ENCODE results near the gene OS9. TPM values are rescaled to one million over a fixed set of nuclear protein-coding genes. Genes with fewer than 3 reads are reported as not detected.
"Not testable (repeated sequence)": the region's sequence is repeated elsewhere in the genome, so short reads cannot be mapped to it uniquely, and the experiment has no call there.

OS9 gene
- total RNA-seq, 1 donor from 2014 or later, result 263 TPM

GRCh38 chr12:57698414-57698813, 4.5 kb downstream of the OS9 start:
- DNase-seq, result no peak
- H3K27me3 ChIP-seq, result no peaks in the 10 kb centered on the region
- TF ChIP-seq, protein P1, sequence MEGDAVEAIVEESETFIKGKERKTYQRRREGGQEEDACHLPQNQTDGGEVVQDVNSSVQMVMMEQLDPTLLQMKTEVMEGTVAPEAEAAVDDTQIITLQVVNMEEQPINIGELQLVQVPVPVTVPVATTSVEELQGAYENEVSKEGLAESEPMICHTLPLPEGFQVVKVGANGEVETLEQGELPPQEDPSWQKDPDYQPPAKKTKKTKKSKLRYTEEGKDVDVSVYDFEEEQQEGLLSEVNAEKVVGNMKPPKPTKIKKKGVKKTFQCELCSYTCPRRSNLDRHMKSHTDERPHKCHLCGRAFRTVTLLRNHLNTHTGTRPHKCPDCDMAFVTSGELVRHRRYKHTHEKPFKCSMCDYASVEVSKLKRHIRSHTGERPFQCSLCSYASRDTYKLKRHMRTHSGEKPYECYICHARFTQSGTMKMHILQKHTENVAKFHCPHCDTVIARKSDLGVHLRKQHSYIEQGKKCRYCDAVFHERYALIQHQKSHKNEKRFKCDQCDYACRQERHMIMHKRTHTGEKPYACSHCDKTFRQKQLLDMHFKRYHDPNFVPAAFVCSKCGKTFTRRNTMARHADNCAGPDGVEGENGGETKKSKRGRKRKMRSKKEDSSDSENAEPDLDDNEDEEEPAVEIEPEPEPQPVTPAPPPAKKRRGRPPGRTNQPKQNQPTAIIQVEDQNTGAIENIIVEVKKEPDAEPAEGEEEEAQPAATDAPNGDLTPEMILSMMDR (IDR thresholded peaks at IDR 0.05), result no peak
- ATAC-seq, result no peak
- H3K9me3 ChIP-seq, result no peaks in the 10 kb centered on the region
- no peak overlapping the region for H3K27ac ChIP-seq
- peaks cover 59% of the 10 kb centered on the region for H3K36me3 ChIP-seq
- intact Hi-C loops (cut with DNase I), result no loop called here
- no peak overlapping the region for H3K4me3 ChIP-seq
- peaks cover 11% of the 10 kb centered on the region for H3K4me1 ChIP-seq

DNA sequence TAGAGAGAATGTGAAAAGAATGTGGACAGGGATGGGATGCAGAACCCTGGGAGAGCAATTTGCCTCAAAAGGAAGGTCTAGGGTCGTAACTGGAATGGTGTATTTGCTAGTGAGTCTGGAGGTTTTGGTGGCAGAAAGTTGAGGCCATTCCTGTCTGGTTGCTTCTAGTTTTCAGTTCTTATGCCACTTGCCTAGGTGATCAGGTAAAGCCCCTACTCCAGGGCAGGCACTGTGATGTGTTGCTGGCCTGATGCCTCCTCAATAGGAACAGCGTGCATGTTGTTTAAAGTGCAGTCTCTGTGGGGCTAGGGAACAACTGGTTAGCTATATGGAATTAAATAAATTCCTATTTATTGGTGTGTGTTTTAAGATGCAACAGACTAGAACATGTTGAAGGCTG, 6.4 kb downstream of the OS9 start:
- DNase-seq (no peak), ATAC-seq (no peak)
- H3K27ac ChIP-seq, result no peak overlapping the region
- H3K4me3 ChIP-seq, result no peak overlapping the region
- H3K4me1 ChIP-seq, result peaks cover 1% of the 10 kb centered on the region
- intact Hi-C loops (cut with DNase I), result no loop called here
- peaks cover 67% of the 10 kb centered on the region for H3K36me3 ChIP-seq
- H3K9me3 ChIP-seq, result no peaks in the 10 kb centered on the region
- TF ChIP-seq, protein P1 (IDR thresholded peaks at IDR 0.05), result no peak
- no peaks in the 10 kb centered on the region for H3K27me3 ChIP-seq

GRCh38 chr12:57707250-57707649, 13.3 kb downstream of the OS9 start:
- Histone ChIP-seq H3K4me1 (no peaks in the 10 kb centered on the region), H3K9me3 (no peaks in the 10 kb centered on the region), H3K4me3 (no peak overlapping the region), H3K36me3 (peaks cover 64% of the 10 kb centered on the region), H3K27ac (no peak overlapping the region), H3K27me3 (no peaks in the 10 kb centered on the region)
- TF ChIP-seq, protein P1 (IDR thresholded peaks at IDR 0.05), result no peak
- ATAC-seq (no peak), DNase-seq (no peak)
- intact Hi-C loops (cut with DNase I), result no loop called here

DNA sequence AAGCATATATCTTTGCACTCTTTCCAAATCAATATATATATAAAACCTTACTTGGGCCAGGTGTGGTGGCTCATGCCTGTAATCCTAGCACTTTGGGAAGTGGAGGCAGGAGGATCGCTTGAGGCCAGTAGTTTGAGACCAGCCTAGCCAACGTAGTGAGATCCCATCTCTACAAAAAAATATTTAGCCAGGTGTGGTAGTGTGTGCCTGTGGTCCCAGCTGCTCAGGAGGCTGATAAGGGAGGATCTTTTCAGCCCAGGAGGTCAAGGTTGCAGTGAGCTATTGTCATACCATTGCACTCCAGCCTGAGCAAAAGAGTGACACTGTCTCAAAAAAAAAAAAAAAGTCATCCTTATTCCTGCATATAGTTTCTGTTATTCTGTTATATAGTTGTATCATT, 14.4 kb downstream of the OS9 start:
- Histone ChIP-seq H3K27me3 (no peaks in the 10 kb centered on the region), H3K4me1 (no peaks in the 10 kb centered on the region), H3K4me3 (no peak overlapping the region), H3K27ac (no peak overlapping the region), H3K9me3 (no peaks in the 10 kb centered on the region), H3K36me3 (peaks cover 61% of the 10 kb centered on the region)
- intact Hi-C loops (cut with DNase I), result no loop called here
- ATAC-seq (no peak), DNase-seq (no peak)
- TF ChIP-seq, protein P1 (IDR thresholded peaks at IDR 0.05), result no peak

DNA sequence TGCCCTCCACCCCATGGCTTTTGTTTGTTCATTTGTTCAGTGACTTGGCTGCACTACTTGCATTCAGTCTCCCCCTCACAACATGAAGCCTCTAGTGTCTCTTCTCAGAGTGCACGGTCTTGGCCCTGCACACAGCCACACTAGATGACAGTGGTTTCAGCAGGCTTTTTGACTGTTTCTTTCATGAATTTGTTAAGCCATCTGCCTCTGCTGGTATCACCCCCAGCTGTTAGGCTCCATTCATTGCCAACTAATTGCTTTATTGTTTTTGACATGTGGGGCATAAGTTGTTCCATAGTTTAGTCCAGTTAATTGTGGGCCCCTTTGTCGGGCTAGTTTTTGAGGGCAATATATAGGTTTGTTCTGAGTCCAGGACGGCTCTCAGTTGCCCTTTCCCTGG, 18.8 kb downstream of the OS9 start:
- intact Hi-C loops (cut with DNase I), result no loop called here
- Histone ChIP-seq H3K36me3 (peaks cover 73% of the 10 kb centered on the region), H3K4me3 (no peak overlapping the region), H3K27me3 (no peaks in the 10 kb centered on the region), H3K4me1 (no peaks in the 10 kb centered on the region), H3K27ac (no peak overlapping the region), H3K9me3 (no peaks in the 10 kb centered on the region)
- DNase-seq, result no peak
- ATAC-seq, result no peak
- TF ChIP-seq, protein P1 (IDR thresholded peaks at IDR 0.05), result no peak

GRCh38 chr12:57713209-57713608, 19.3 kb downstream of the OS9 start:
- TF ChIP-seq, protein P1 (IDR thresholded peaks at IDR 0.05), result no peak
- intact Hi-C loops (cut with DNase I), result no loop called here
- peaks cover 75% of the 10 kb centered on the region for H3K36me3 ChIP-seq

GRCh38 chr12:57715036-57715748, 21.3 kb downstream of the OS9 start:
- DNase-seq; H3K4me3 ChIP-seq; H3K4me1 ChIP-seq; ATAC-seq; intact Hi-C loops (cut with DNase I); H3K27me3 ChIP-seq; H3K9me3 ChIP-seq; H3K27ac ChIP-seq: not testable (repeated sequence)
- H3K36me3 ChIP-seq, result peaks cover 83% of the 10 kb centered on the region

More at GRCh38 chr12:57713209-57713608, 19.3 kb downstream of the OS9 start:
- ATAC-seq, result no peak
- no peak overlapping the region for H3K27ac ChIP-seq
- no peaks in the 10 kb centered on the region for H3K27me3 ChIP-seq
- no peak for DNase-seq
- H3K4me1 ChIP-seq, result no peaks in the 10 kb centered on the region
- no peaks in the 10 kb centered on the region for H3K9me3 ChIP-seq
- no peak overlapping the region for H3K4me3 ChIP-seq
